ENCODE measurements around the gene NRG2.

DNA sequence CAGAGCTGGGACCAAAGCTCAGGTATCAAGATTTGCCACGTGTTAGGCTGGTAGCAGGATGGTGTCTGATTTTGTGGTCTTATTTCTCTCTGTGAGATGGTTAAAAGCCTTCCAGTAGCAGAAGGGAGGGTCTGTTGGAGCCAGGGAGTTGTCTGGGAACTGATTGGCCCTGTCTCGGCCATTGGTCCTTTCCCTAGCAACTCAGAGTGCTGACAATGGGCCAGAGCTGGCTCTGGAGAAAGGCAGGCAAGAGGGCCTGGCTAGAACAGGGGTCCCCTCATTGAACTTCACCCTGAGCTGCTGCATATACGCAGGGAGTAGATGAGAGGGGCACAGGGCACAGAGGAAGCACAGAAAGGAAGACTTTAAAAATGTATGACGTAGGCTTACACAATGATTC lies 154.7 kb downstream of the NRG2 start:
- no peak for TF ChIP-seq POLR2AphosphoS5 (IDR thresholded peaks at IDR 0.05)
- no peak for TF ChIP-seq POLR2A (IDR thresholded peaks at IDR 0.05)
- TF ChIP-seq, protein P1, sequence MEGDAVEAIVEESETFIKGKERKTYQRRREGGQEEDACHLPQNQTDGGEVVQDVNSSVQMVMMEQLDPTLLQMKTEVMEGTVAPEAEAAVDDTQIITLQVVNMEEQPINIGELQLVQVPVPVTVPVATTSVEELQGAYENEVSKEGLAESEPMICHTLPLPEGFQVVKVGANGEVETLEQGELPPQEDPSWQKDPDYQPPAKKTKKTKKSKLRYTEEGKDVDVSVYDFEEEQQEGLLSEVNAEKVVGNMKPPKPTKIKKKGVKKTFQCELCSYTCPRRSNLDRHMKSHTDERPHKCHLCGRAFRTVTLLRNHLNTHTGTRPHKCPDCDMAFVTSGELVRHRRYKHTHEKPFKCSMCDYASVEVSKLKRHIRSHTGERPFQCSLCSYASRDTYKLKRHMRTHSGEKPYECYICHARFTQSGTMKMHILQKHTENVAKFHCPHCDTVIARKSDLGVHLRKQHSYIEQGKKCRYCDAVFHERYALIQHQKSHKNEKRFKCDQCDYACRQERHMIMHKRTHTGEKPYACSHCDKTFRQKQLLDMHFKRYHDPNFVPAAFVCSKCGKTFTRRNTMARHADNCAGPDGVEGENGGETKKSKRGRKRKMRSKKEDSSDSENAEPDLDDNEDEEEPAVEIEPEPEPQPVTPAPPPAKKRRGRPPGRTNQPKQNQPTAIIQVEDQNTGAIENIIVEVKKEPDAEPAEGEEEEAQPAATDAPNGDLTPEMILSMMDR (IDR thresholded peaks at IDR 0.05 in 8 of 11, conservative IDR thresholded peaks at IDR 0.05 in 3 of 11), result no peak
